HEK293 (cell line): ENCODE data around the gene CTNNA2.

ENCODE experiments used
- CTCF ChIP-seq: fragments of 450-650 bp; formaldehyde crosslinking; IDR thresholded peaks from 2 replicates; pipeline ENCODE4 v1.5.1; 2016; ENCODE audit warnings: missing biosample characterization, missing genetic modification characterization
- KLF9 ChIP-seq: fragments of 450-650 bp; formaldehyde crosslinking; IDR thresholded peaks from 2 replicates; pipeline ENCODE4 v1.5.1; 2016; ENCODE audit warnings: missing biosample characterization, missing genetic modification characterization, low read depth
- ZBTB21 ChIP-seq: fragments of 450-650 bp; formaldehyde crosslinking; IDR thresholded peaks from 2 replicates; pipeline ENCODE4 v1.5.1; 2017; ENCODE audit warnings: missing biosample characterization, missing genetic modification characterization
- ZFP3 ChIP-seq: fragments of 450-650 bp; formaldehyde crosslinking; IDR thresholded peaks from 2 replicates; pipeline ENCODE4 v1.5.1; 2016; ENCODE audit warnings: low read depth, missing biosample characterization, missing genetic modification characterization
- ZNF157 ChIP-seq: fragments of 450-650 bp; formaldehyde crosslinking; IDR thresholded peaks from 2 replicates; pipeline ENCODE4 v1.5.1; 2016; ENCODE audit warnings: missing biosample characterization, missing genetic modification characterization
- ZNF629 ChIP-seq: fragments of 450-650 bp; formaldehyde crosslinking; IDR thresholded peaks from 2 replicates; pipeline ENCODE4 v1.5.1; 2017; ENCODE audit warnings: missing biosample characterization, missing genetic modification characterization
- ZSCAN16 ChIP-seq: fragments of 450-650 bp; formaldehyde crosslinking; IDR thresholded peaks from 2 replicates; pipeline ENCODE4 v1.5.1; 2016; ENCODE audit warnings: missing biosample characterization, missing genetic modification characterization
- ZSCAN18 ChIP-seq: fragments of 450-650 bp; formaldehyde crosslinking; IDR thresholded peaks from 2 replicates; pipeline ENCODE4 v1.5.1; 2016; ENCODE audit warnings: missing biosample characterization, missing genetic modification characterization

GRCh38 chr2:80028051-80028450, 515.2 kb downstream of the CTNNA2 start:
- TF ChIP-seq KLF9 (tag by site-specific recombination) (no peak), ZSCAN16 (tag by site-specific recombination) (no peak), ZSCAN18 (tag by site-specific recombination) (no peak), ZNF157 (no peak), CTCF (no peak), ZBTB21 (tag by site-specific recombination) (no peak), ZFP3 (no peak), ZNF629 (tag by site-specific recombination) (no peak)
